Astrocyte (in vitro differentiated cells and primary cell): Measurements from ENCODE around the gene SCRN3.

Source experiments
- EZH2 ChIP-seq: IDR thresholded peaks from 2 replicates; pipeline ENCODE4 v1.6.1; 2012; ENCODE audit warnings: mild to moderate bottlenecking, low read length, inconsistent platforms; ENCODE audit not compliant: insufficient read depth
- TF ChIP-seq, protein P1 (sequence below): IDR thresholded peaks from 2 replicates; pipeline ENCODE4 v1.5.1; 2011; ENCODE audit warnings: low read depth, mild to moderate bottlenecking, inconsistent platforms, low read length, moderate library complexity; ENCODE audit not compliant: insufficient read depth

DNA sequence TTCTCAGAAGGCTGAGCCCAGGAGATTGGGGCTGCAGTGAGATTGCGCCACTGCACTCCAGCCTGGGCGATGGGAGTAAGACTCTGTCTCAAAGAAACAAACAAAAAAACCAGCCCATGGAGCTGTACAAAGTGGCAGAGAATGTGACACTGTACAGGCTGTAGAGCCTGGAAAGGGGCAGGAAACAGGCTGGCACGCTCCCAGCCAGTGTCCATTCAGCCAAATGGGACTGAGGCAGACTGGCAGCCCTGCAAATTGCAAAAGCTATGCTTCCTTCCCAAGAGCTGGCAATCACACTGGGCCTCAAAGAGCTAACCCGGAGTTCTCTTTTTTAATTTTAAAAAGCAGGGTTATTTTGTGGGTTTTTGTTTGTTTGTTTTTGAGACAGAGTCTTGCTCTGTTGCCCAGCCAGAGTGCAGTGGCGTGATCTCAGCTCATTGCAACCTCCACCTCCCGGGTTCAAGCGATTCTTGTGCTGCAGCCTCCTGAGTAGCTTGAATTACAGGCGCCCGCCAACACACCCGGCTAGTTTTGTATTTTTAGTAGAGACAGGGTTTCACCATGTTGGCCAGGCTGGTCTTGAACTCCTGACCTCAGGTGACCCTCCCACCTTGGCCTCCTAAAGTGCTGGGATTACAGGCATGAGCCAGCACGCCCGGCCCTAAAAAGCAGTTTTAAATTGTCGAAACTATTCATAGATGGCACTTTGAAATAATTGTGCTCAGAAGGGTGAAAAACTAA, 42.8 kb downstream of the SCRN3 start:
- TF ChIP-seq, protein P1, sequence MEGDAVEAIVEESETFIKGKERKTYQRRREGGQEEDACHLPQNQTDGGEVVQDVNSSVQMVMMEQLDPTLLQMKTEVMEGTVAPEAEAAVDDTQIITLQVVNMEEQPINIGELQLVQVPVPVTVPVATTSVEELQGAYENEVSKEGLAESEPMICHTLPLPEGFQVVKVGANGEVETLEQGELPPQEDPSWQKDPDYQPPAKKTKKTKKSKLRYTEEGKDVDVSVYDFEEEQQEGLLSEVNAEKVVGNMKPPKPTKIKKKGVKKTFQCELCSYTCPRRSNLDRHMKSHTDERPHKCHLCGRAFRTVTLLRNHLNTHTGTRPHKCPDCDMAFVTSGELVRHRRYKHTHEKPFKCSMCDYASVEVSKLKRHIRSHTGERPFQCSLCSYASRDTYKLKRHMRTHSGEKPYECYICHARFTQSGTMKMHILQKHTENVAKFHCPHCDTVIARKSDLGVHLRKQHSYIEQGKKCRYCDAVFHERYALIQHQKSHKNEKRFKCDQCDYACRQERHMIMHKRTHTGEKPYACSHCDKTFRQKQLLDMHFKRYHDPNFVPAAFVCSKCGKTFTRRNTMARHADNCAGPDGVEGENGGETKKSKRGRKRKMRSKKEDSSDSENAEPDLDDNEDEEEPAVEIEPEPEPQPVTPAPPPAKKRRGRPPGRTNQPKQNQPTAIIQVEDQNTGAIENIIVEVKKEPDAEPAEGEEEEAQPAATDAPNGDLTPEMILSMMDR, result no peak
- no peak for TF ChIP-seq EZH2
